Measurements from ENCODE around the gene FHAD1.

The FHAD1 gene

GRCh38 chr1:15405106-15405850 lies 158.3 kb downstream of the FHAD1 start:
- no peak for TF ChIP-seq CTCF (IDR thresholded peaks at IDR 0.05)

- no peak for TF ChIP-seq CTCF (IDR thresholded peaks at IDR 0.05)
These were observed 159.9 kb downstream of the FHAD1 start for GRCh38 chr1:15406614-15407559.

- no peak for TF ChIP-seq CTCF (IDR thresholded peaks at IDR 0.05)
These were observed 160.6 kb downstream of the FHAD1 start for GRCh38 chr1:15407580-15407979.

GRCh38 chr1:15408890-15409387 lies 161.9 kb downstream of the FHAD1 start:
- TF ChIP-seq CTCF (IDR thresholded peaks at IDR 0.05), result no peak

GRCh38 chr1:15409388-15410222 lies 162.6 kb downstream of the FHAD1 start, which contains the start of gene EFHD2:
EFHD2 (plus strand) TSS chr1:15409888; CDS start chr1:15409972, 84 bp downstream.
- no peak for TF ChIP-seq CTCF (IDR thresholded peaks at IDR 0.05)

- TF ChIP-seq CTCF (IDR thresholded peaks at IDR 0.05), result no peak
These were observed 163.3 kb downstream of the FHAD1 start for GRCh38 chr1:15410223-15410883.

All from LNCAP (cell line).